H9 (cell line): ENCODE measurements around the gene ACAP3. TPM values are rescaled to one million over a fixed set of nuclear protein-coding genes. Genes with fewer than 3 reads are reported as not detected.
A peak's percentile ranks its signal among the peaks of the same experiment; 100 is the strongest.

ENCODE experiments used
- DNase-seq: peaks from one replicate; pipeline ENCODE4 v3.0.0-alpha.2; 2017
- H2AFZ ChIP-seq: one replicate; pipeline ENCODE4 v1.6.1; 2013; ENCODE audit warnings: mild to moderate bottlenecking, low read length, control low read depth, moderate library complexity
- H2AK5ac ChIP-seq: 2 replicates; pipeline ENCODE4 v1.6.1; 2013; ENCODE audit warnings: low read length, control low read depth, mixed read lengths; ENCODE audit not compliant: insufficient read length
- H2BK120ac ChIP-seq: one replicate; pipeline ENCODE4 v1.6.1; 2013; ENCODE audit warnings: low read depth, mild to moderate bottlenecking, low read length, control low read depth, inconsistent platforms; ENCODE audit not compliant: poor library complexity, severe bottlenecking
- H2BK12ac ChIP-seq: 2 replicates; pipeline ENCODE4 v1.6.1; 2013; ENCODE audit warnings: low read length, control low read depth, mixed read lengths, low read depth; ENCODE audit not compliant: insufficient read length
- H2BK15ac ChIP-seq: 2 replicates; pipeline ENCODE4 v1.6.1; 2013; ENCODE audit warnings: low read depth, low read length, control low read depth
- H2BK20ac ChIP-seq: one replicate; pipeline ENCODE4 v1.6.1; 2013; ENCODE audit warnings: low read depth, mild to moderate bottlenecking, low read length, control low read depth, inconsistent platforms; ENCODE audit not compliant: poor library complexity, severe bottlenecking
- H2BK5ac ChIP-seq: 2 replicates; pipeline ENCODE4 v1.6.1; 2013; ENCODE audit warnings: low read length, control low read depth, mixed read lengths; ENCODE audit not compliant: insufficient read length
- H3K14ac ChIP-seq: 2 replicates; pipeline ENCODE4 v1.6.1; 2013; ENCODE audit warnings: low read length, control low read depth; ENCODE audit not compliant: insufficient read depth
- H3K18ac ChIP-seq: 2 replicates; pipeline ENCODE4 v1.6.1; 2013; ENCODE audit warnings: low read depth, mild to moderate bottlenecking, mixed read lengths, low read length, control low read depth; ENCODE audit not compliant: insufficient read length
- H3K23ac ChIP-seq: 2 replicates; pipeline ENCODE4 v1.6.1; 2013; ENCODE audit warnings: low read length, control low read depth, mixed read lengths, low read depth; ENCODE audit not compliant: insufficient read length
- H3K23me2 ChIP-seq: 2 replicates; pipeline ENCODE4 v1.6.1; 2013; ENCODE audit warnings: low read depth, mild to moderate bottlenecking, mixed read lengths, low read length, control low read depth; ENCODE audit not compliant: insufficient read length, poor library complexity, severe bottlenecking
- H3K27ac ChIP-seq: 2 replicates; pipeline ENCODE4 v1.5.1; 2013; ENCODE audit warnings: low read length, control low read depth, mixed read lengths, low read depth; ENCODE audit not compliant: insufficient read length
- H3K27me3 ChIP-seq: 2 replicates; pipeline ENCODE4 v1.6.1; 2013; ENCODE audit warnings: low read length, control low read depth, inconsistent platforms; ENCODE audit not compliant: insufficient read depth
- H3K4ac ChIP-seq: 2 replicates; pipeline ENCODE4 v1.6.1; 2013; ENCODE audit warnings: low read depth, mild to moderate bottlenecking, control low read depth, inconsistent platforms, low read length, moderate library complexity
- H3K4me1 ChIP-seq: 2 replicates; pipeline ENCODE4 v1.6.1; 2013; ENCODE audit warnings: low read length, control low read depth, inconsistent platforms; ENCODE audit not compliant: insufficient read depth
- H3K4me2 ChIP-seq: 2 replicates; pipeline ENCODE4 v1.6.1; 2013; ENCODE audit warnings: low read length, control low read depth, mixed read lengths; ENCODE audit not compliant: insufficient read length, insufficient read depth
- H3K56ac ChIP-seq: 2 replicates; pipeline ENCODE4 v1.6.1; 2013; ENCODE audit warnings: low read depth, mild to moderate bottlenecking, mixed read lengths, low read length, control low read depth; ENCODE audit not compliant: insufficient read length
- H3K79me1 ChIP-seq: 2 replicates; pipeline ENCODE4 v1.6.1; 2013; ENCODE audit warnings: low read depth, mild to moderate bottlenecking, moderate library complexity, low read length, control low read depth, inconsistent platforms; ENCODE audit not compliant: insufficient read depth, poor library complexity, severe bottlenecking
- H3K79me2 ChIP-seq: 2 replicates; pipeline ENCODE4 v1.6.1; 2013; ENCODE audit warnings: low read length, control low read depth, inconsistent platforms; ENCODE audit not compliant: insufficient read depth
- H3K9ac ChIP-seq: 2 replicates; pipeline ENCODE4 v1.6.1; 2013; ENCODE audit warnings: low read length, control low read depth, mixed read lengths; ENCODE audit not compliant: insufficient read length; ENCODE audit errors: extremely low read depth
- H3K9me3 ChIP-seq: one replicate; pipeline ENCODE4 v1.6.1; 2013; ENCODE audit warnings: low read depth, low read length, inconsistent platforms; ENCODE audit not compliant: control insufficient read depth
- H3T11ph ChIP-seq: one replicate; pipeline ENCODE4 v1.6.1; 2013; ENCODE audit warnings: mild to moderate bottlenecking, low read length, control low read depth, inconsistent platforms
- H4K20me1 ChIP-seq: one replicate; pipeline ENCODE4 v1.6.1; 2013; ENCODE audit not compliant: control insufficient read depth, insufficient read length, insufficient read depth
- H4K5ac ChIP-seq: 2 replicates; pipeline ENCODE4 v1.6.1; 2013; ENCODE audit warnings: low read depth, mild to moderate bottlenecking, mixed read lengths, low read length, control low read depth; ENCODE audit not compliant: insufficient read length
- H4K8ac ChIP-seq: replicated peaks from 2 replicates; pipeline ENCODE4 v1.6.1; 2013; ENCODE audit warnings: low read length, control low read depth, mixed read lengths, low read depth; ENCODE audit not compliant: insufficient read length
- H4K91ac ChIP-seq: 2 replicates; pipeline ENCODE4 v1.6.1; 2013; ENCODE audit warnings: low read depth, mild to moderate bottlenecking, moderate library complexity, mixed read lengths, low read length, control low read depth; ENCODE audit not compliant: insufficient read length
- H3K27ac Mint-ChIP-seq, 3 experiments: 2 replicates in 2 of 3; 3 replicates in 1 of 3; pipeline ENCODE4 v1.8.0; 2020 to 2021; ENCODE audit warnings: mixed read lengths in 3 of 3, mild to moderate bottlenecking in 1 of 3, moderate library complexity in 1 of 3
- H3K27me3 Mint-ChIP-seq: 2 replicates; pipeline ENCODE4 v1.8.0; 2021; ENCODE audit warnings: low read depth, mild to moderate bottlenecking, moderate library complexity, mixed read lengths
- H3K36me3 Mint-ChIP-seq, 3 experiments: 2 replicates in 2 of 3; 3 replicates in 1 of 3; pipeline ENCODE4 v1.8.0; 2020 to 2021; ENCODE audit warnings: low read depth in 3 of 3, mixed read lengths in 3 of 3; ENCODE audit not compliant: insufficient read depth in 1 of 3
- H3K4me1 Mint-ChIP-seq, 2 experiments: 2 replicates each; pipeline ENCODE4 v1.8.0; 2020; ENCODE audit warnings: mixed read lengths in 2 of 2
- H3K4me3 Mint-ChIP-seq, 2 experiments: 2 replicates in 1 of 2; 3 replicates in 1 of 2; pipeline ENCODE4 v1.8.0; 2020 to 2021; ENCODE audit warnings: mild to moderate bottlenecking in 2 of 2, mixed read lengths in 2 of 2, moderate library complexity in 1 of 2
- H3K9me3 Mint-ChIP-seq, 2 experiments: 2 replicates in 1 of 2; 3 replicates in 1 of 2; pipeline ENCODE4 v1.8.0; 2020; ENCODE audit warnings: mild to moderate bottlenecking in 2 of 2, mixed read lengths in 2 of 2, moderate library complexity in 1 of 2
- CTCF ChIP-seq: fragments of 200-600 bp; sonication (generic); conservative IDR thresholded peaks from 3 replicates; pipeline ENCODE4 v1.8.0; 2021; ENCODE audit warnings: antibody characterized with exemption, mild to moderate bottlenecking
- WGBS: extraction: QIAGEN DNeasy Blood & Tissue Kit; methylation state at CpG from one replicate; pipeline ENCODE4 v1.1.7; 2013; ENCODE audit warnings: missing lambda C conversion rate, low lambda C conversion rate, mixed read lengths; ENCODE audit not compliant: insufficient read length; ENCODE audit errors: extremely low coverage; 5-methylcytosine and 5-hydroxymethylcytosine counted together
- total RNA-seq: library from RNA; stranded (reverse); gene quantifications from 2 replicates; pipeline ENCODE4 v1.2.1, GENCODE V29; 2021

The ACAP3 gene
- total RNA-seq, 1 experiment from 2014 or later, result 41.4 TPM

- Mint-ChIP-seq H3K36me3 (peaks cover 7 to 30% (median 26%) of the 10 kb centered on the region in 3 experiments), H3K9me3 (no peaks in the 10 kb centered on the region; a peak in 1 of 5 replicates), H3K4me1 (peaks cover 14 to 26% of the 10 kb centered on the region in 2 experiments), H3K4me3 (peak overlapping the region; percentile 17 to 80; a peak in 3 of 5 replicates), H3K27me3 (peaks cover 3% of the 10 kb centered on the region; the same call in 1 of the 2 replicates), H3K27ac (no peak overlapping the region)
- Histone ChIP-seq H2BK15ac (no peak overlapping the region), H3K27me3 (no peaks in the 10 kb centered on the region), H3K4ac (no peak overlapping the region), H2BK5ac (no peak overlapping the region), H4K5ac (no peak overlapping the region), H3K79me2 (no peaks in the 10 kb centered on the region), H3K23ac (no peak overlapping the region), H2AFZ (no peak overlapping the region), H2AK5ac (no peak overlapping the region), H3K14ac (no peak overlapping the region), H2BK120ac (no peak overlapping the region), H4K91ac (no peak overlapping the region), H4K8ac (no peak overlapping the region), H3K4me2 (no peak overlapping the region), H3K18ac (no peak overlapping the region), H3K56ac (no peak overlapping the region), H2BK20ac (no peak overlapping the region), H3K9me3 (no peaks in the 10 kb centered on the region), H3K79me1 (no peaks in the 10 kb centered on the region), H3K27ac (no peak overlapping the region), H4K20me1 (no peaks in the 10 kb centered on the region), H2BK12ac (no peak overlapping the region), H3T11ph (no peak overlapping the region), H3K9ac (no peak overlapping the region), H3K23me2 (peaks cover 15% of the 10 kb centered on the region), H3K4me1 (peaks cover 5% of the 10 kb centered on the region; the same call in 1 of the 2 replicates)
- no CpG with 5 or more reads among the region's 3 CpGs for WGBS
- no peak for DNase-seq
- TF ChIP-seq CTCF, result no peak
Measured at GRCh38 chr1:1310109-1310385, 2.3 kb upstream of the ACAP3 start.
